ENCODE results near the gene JADE2.
A peak's percentile ranks its signal among the peaks of the same experiment; 100 is the strongest.

The JADE2 gene

GRCh38 chr5:134582941-134583340, 57.5 kb downstream of the JADE2 start:
- H3K4me3 ChIP-seq (ENCODE audit: low read depth, low read length) = no peak overlapping the region
- TF ChIP-seq CTCF (IDR thresholded peaks at IDR 0.05; ENCODE audit: low read depth, low read length, missing control alignments) = no peak
- no peak for DNase-seq (ENCODE audit: low read depth)

GRCh38 chr5:134583766-134584165, 58.3 kb downstream of the JADE2 start:
- no peak for DNase-seq (ENCODE audit: low read depth)
- TF ChIP-seq CTCF (IDR thresholded peaks at IDR 0.05; ENCODE audit: low read depth, low read length, missing control alignments) = no peak
- no peak overlapping the region for H3K4me3 ChIP-seq (ENCODE audit: low read depth, low read length)

- no peak overlapping the region for H3K4me3 ChIP-seq (ENCODE audit: low read depth, low read length)
- no peak for TF ChIP-seq CTCF (IDR thresholded peaks at IDR 0.05; ENCODE audit: low read depth, low read length, missing control alignments)
- DNase-seq (ENCODE audit: low read depth) = no peak
Observed at GRCh38 chr5:134584662-134585061, 59.2 kb downstream of the JADE2 start.

GRCh38 chr5:134585966-134586365, 60.5 kb downstream of the JADE2 start:
- H3K4me3 ChIP-seq (ENCODE audit: low read depth, low read length) = no peak overlapping the region
- no peak for TF ChIP-seq CTCF (IDR thresholded peaks at IDR 0.05; ENCODE audit: low read depth, low read length, missing control alignments)
- no peak for DNase-seq (ENCODE audit: low read depth)

- peak; percentile 88 for TF ChIP-seq CTCF (IDR thresholded peaks at IDR 0.05; ENCODE audit: low read depth, low read length, missing control alignments)
- DNase-seq (ENCODE audit: low read depth) = peak; percentile 70
- no peak overlapping the region for H3K4me3 ChIP-seq (ENCODE audit: low read depth, low read length)
Observed at GRCh38 chr5:134586866-134587524, 61.5 kb downstream of the JADE2 start.

GRCh38 chr5:134590992-134591659, 65.7 kb downstream of the JADE2 start:
- TF ChIP-seq CTCF (IDR thresholded peaks at IDR 0.05; ENCODE audit: low read depth, low read length, missing control alignments) = no peak
- no peak overlapping the region for H3K4me3 ChIP-seq (ENCODE audit: low read depth, low read length)

More at GRCh38 chr5:134590992-134591659, 65.7 kb downstream of the JADE2 start:
- DNase-seq (ENCODE audit: low read depth) = no peak
